GM12801 (cell line): ENCODE results near the gene RDM1.

Experiments used
- CTCF ChIP-seq: IDR thresholded peaks from one replicate; pipeline ENCODE4 v1.5.1; 2011; ENCODE audit warnings: control low read depth; ENCODE audit not compliant: insufficient read length; ENCODE audit errors: extremely low read depth

RDM1 gene

GRCh38 chr17:35895636-35896587 lies 34.7 kb downstream of the RDM1 start:
- TF ChIP-seq CTCF, result no peak

GRCh38 chr17:35894206-35894605 lies 36.4 kb downstream of the RDM1 start:
- TF ChIP-seq CTCF, result no peak

GRCh38 chr17:35893751-35894150 lies 36.8 kb downstream of the RDM1 start:
- no peak for TF ChIP-seq CTCF

GRCh38 chr17:35892091-35893035 lies 38.2 kb downstream of the RDM1 start:
- TF ChIP-seq CTCF, result no peak

GRCh38 chr17:35891269-35891668 lies 39.3 kb downstream of the RDM1 start:
- TF ChIP-seq CTCF, result no peak

- TF ChIP-seq CTCF, result no peak
Measured at GRCh38 chr17:35890774-35891155, 39.8 kb downstream of the RDM1 start.
